Measurements from ENCODE around the gene HK3.
A peak's percentile ranks its signal among the peaks of the same experiment; 100 is the strongest.

Gene HK3

DNA sequence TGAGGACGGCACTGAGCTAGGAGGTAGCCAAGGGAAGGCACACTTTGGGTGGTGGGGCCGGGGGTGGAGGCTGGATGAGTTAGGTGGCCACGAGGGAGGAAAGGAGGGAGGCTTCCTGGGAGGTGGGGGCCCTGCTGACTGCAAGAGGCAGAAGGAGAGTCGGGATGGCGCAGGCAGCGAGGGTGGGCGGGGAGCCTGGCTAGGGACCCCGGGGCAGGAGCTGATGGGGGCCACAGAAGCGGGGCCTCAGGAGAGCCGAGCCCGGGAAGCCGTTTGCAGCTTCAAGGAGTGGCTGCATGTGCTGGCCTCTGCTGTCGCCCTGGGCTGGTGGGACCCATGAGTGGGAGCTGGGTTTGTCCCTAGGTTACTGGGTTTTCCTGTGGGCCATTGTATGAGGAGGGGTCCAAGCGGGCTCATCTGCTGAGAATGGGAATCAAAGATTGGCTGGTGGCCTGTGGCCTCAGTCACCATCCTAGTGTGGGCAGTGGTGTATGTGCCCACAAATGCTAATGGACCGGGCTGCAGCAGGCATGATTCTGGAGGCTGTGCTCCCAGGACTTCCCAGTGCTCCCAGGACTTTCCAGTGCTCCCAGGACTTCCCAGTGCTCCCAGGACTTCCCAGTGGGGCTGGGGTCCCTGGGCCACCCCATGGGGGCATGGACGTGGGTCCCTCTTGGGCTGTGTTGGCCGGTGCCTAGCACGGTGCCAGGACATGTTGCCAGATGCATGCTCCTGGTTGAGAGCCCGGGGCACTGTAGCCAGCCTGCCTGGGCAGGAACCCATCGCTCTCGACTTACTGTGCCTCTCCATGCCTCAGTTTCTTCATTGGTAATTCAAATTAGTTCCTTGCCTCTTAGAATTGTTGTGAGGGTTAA lies 48.5 kb downstream of the HK3 start:
- DNase-seq (ENCODE audit: low read depth in 2 of 2), result no peak

DNA sequence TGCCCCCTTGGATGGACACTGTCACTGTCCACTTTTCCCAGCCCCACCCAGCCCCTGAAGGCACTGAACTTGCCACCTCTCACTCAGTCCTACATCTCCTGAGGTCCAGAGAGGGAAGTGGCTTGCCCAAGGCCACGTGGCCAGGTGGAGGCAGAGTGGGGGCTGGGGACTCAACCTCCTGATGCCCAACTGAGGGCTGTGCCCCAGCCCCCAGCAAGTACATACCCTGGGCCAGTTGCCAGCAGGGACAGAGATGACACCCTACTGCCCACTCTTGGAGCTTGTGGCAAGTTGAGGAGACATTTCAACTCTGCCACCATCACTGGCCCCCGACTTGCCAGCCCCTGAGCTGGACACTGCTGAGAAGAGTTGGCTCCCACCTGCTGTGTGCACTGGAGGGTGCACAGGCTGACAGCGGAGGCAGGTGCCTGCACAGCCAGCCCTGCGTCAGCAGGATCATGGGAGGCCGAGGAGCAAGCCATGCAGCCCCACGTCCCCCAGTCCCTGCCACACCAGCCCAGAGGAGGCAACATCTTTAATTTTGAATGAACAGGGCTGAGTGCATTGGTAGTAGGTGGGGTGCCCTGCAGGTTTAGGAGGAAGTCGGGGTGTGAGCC lies 49.4 kb downstream of the HK3 start:
- DNase-seq (ENCODE audit: low read depth in 2 of 2), result no peak

GRCh38 chr5:176848651-176849050 lies 50.5 kb downstream of the HK3 start:
- no peak for DNase-seq (ENCODE audit: low read depth in 2 of 2)

- no peak for DNase-seq (ENCODE audit: low read depth in 2 of 2)
Observed at GRCh38 chr5:176847726-176848290, 51.3 kb downstream of the HK3 start.

GRCh38 chr5:176847148-176847547 lies 52.0 kb downstream of the HK3 start:
- no peak for DNase-seq (ENCODE audit: low read depth in 2 of 2)

DNA sequence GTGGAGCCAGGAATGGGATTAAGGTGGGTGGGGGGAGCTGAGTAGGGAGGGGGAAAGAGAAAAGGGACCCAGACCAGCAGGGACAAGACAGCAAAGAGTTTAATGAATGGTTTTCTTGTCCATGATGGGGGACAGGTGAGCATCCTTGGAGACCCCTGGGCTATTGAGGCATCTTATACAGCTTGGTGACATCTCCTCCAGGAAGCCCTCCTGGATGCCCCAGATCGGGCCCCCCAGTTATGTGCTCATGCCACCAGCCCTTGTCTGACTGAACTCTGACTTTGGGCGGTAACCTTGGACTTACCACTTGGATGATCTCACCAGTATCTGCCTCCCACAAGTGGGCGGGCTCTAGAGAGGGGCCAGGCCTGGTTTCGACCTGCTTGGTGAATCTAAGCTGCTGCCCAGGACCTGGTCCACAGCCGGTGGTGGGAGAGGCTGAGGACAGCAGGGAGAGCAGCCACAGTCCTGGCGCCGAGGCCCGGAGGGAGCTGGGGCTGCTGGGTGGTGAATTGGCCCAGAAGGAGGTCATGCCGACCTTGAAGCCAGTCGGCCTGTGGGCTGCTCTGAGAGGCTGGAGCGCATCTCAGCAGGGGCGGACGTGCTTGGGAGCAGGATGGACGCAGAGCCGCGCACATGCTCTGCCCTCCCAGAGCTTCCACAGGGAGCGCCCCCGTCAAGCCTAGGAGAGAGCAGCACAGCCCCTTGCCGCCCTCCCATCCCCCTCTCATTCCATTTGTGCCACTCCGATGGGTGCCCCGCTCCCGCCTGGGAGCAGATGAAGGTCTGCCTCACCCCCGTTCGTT lies 52.6 kb downstream of the HK3 start:
- no peak for DNase-seq (ENCODE audit: low read depth in 2 of 2)

- DNase-seq (ENCODE audit: low read depth in 2 of 2), result no peak
Observed at GRCh38 chr5:176845392-176845713, 53.8 kb downstream of the HK3 start.

DNA sequence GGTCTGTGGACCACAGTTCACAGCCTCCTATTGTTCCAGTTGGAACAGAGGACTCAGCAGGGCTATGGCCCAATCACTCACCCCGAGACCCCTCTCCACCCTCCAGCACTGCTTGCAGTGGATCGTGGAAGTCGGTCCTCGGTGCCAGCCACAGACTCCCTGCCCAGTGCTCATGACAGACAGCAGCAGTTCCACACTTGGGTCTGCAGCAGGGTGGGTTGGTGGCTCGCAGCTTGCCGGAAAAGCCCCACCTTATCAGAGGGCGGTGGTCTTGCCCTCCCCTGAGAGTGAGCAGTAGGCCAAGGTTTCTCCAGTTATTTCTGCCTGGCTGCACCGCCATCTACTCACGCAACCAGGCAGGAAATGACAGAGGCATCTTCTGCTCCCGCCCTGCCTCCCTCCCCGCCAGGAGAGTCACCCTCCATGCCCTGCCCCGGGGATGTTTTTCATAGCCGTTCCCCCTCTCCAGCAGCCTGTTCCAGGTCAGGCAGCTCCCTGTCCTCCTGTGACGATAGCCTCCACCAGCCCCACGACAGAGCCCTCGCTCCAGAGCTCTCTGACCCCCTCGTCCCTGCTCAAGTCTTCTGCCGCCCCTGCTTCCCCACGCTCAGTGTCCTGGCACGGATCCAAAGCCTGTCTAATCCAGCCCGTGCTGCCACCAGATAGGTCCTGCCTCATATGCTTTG lies 54.3 kb downstream of the HK3 start:
- DNase-seq (ENCODE audit: low read depth in 2 of 2), result no peak

DNA sequence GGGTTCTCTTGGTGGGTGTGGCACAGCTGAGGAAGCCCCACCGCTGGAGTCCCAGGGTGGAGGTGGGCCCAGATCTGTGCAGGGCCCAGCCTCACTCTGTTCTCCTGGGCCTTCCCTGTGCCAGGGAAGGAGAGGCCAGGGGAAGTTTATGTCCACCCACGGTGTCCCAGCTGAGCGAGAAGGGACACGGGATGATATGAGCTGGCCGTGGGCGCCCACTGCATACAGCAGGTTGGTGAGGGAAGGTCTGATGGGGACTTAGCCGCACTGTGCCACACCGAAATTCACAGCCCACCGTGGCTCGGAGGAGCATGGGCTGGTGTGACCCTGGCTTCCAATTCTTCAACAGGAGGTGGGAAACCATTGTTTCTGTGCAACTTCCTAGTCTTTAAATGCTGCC lies 54.9 kb downstream of the HK3 start:
- no peak for DNase-seq (ENCODE audit: low read depth in 2 of 2)

DNA sequence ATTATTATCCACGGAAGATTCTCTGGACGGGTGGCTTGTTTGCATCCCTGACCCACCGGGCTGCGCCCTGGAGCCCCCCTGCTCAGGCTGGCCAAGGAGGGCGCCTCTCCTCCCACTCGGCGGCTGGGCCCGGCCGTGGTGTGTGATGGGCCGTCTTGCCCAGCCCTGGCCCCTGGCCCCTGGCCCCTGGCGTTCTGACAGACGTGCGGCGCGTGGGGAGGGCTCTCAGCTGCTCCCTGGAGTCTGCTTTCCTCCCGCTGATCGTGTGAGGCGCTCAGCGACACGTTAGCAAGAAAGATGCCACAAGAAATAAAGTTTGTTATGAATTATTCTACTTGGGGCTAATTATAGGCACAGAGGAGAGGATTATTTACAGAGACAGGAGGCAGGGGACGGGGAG lies 55.5 kb downstream of the HK3 start:
- DNase-seq (ENCODE audit: low read depth in 2 of 2), result no peak

GRCh38 chr5:176837707-176838115 lies 61.4 kb downstream of the HK3 start:
- DNase-seq (ENCODE audit: low read depth in 2 of 2), result peak; percentile 56 to 57

GRCh38 chr5:176836811-176837706 lies 62.1 kb downstream of the HK3 start:
- no peak for DNase-seq (ENCODE audit: low read depth in 2 of 2)

DNA sequence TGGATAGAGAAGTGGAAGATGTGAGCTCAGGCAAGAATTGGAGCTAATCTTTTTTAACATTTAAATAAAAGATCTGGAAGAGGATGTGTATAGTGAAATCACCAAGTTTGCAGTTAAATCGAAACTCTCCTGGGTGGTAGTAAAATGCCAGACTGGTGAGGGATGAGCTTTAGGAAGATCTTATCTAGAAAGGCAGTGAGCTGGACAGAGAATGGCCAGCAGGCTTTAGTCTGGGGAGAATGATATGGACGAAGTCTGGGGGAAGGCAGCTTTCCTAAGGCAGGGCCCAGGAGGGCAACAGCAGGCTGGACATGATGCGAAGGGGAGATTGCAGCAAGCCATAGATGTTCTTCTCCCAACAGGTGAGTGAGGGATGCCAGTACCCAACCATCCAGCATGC lies 63.2 kb downstream of the HK3 start:
- DNase-seq (ENCODE audit: low read depth in 2 of 2), result no peak

GRCh38 chr5:176833286-176833685 lies 65.9 kb downstream of the HK3 start:
- DNase-seq (ENCODE audit: low read depth in 2 of 2), result no peak

GRCh38 chr5:176832162-176832561 lies 67.0 kb downstream of the HK3 start:
- DNase-seq (ENCODE audit: low read depth in 2 of 2), result no peak

- no peak for DNase-seq (ENCODE audit: low read depth in 2 of 2)
Observed at GRCh38 chr5:176831425-176831824, 67.7 kb downstream of the HK3 start.

DNA sequence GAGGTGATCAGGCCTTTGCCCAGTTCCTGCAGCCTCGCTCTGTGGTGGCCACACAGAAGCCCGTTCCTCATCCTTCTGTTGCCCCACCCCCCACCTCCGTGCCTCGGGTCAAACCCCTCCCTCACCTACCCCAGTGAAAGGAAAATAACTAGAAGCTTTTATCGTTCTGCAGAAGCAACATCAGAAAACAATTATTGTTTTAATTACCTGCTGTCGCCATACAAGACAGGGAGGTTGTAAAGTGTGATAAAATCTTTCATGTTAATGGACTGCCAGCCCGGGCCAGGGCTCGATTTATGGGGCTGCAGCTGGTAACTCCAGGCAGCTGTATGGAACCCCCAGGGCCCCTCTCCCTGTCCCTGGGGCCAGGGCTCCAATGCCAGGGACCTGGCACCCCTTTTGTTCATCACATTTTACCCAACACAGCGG lies 68.1 kb downstream of the HK3 start:
- no peak for DNase-seq (ENCODE audit: low read depth in 2 of 2)
